Measurements from ENCODE around the gene TNPO2.

Gene TNPO2

DNA sequence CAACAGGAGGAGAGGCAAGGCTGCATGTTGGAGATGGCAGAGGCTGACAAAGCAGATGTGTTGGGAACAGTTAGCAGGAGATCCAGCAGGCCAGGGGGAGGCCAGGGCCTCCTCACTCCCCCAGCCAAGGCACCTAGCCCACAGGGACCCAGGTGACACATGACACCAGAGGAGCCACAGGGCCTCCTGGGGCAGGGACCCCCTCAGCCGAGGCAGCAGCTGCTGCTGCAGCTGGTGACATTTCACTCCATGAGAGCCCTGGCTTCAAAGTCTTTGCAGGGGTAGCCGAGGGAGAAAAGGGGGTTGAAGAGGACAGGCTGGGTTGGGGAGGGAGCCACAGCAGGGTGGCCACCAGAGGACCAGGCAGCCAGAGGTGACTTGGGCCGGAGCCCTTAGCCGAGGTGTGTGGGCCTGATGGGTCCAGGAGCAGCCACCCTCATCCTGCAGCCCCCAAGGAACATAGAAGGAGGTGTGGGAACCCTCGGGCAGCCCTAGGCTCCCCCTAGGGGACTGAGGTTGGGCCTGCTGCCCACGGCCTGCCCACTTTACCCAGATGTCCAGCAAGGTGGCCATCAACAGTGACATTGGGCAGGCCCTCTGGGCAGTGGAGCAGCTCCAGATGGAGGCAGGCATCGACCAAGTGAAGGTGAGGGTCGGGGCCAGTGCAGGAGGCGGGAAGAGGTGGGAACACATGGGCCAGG, 36.1 kb downstream of the TNPO2 start, which contains the start of gene GNG14:
Gene GNG14, plus strand, starts transcription at position 503 of the 701 bp plus-strand sequence. Its CDS starts 51 bp downstream, at position 554.
- no peak within 1 kb of the TSS for H3K27ac ChIP-seq (replicated peaks)
- H3K27me3 ChIP-seq (ENCODE audit: insufficient read depth, poor library complexity, severe bottlenecking): no peaks in the 10 kb centered on the region
- TF ChIP-seq GABPA (IDR thresholded peaks at IDR 0.05; ENCODE audit: low read depth) (no peak), POLR2AphosphoS5 (IDR thresholded peaks at IDR 0.05; ENCODE audit: low read depth) (no peak), SPI1 (IDR thresholded peaks at IDR 0.05; ENCODE audit: borderline replicate concordance, low read depth) (no peak)
- TF ChIP-seq, protein P1, sequence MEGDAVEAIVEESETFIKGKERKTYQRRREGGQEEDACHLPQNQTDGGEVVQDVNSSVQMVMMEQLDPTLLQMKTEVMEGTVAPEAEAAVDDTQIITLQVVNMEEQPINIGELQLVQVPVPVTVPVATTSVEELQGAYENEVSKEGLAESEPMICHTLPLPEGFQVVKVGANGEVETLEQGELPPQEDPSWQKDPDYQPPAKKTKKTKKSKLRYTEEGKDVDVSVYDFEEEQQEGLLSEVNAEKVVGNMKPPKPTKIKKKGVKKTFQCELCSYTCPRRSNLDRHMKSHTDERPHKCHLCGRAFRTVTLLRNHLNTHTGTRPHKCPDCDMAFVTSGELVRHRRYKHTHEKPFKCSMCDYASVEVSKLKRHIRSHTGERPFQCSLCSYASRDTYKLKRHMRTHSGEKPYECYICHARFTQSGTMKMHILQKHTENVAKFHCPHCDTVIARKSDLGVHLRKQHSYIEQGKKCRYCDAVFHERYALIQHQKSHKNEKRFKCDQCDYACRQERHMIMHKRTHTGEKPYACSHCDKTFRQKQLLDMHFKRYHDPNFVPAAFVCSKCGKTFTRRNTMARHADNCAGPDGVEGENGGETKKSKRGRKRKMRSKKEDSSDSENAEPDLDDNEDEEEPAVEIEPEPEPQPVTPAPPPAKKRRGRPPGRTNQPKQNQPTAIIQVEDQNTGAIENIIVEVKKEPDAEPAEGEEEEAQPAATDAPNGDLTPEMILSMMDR (IDR thresholded peaks at IDR 0.05; ENCODE audit: insufficient read depth, low read length): no peak
- TF ChIP-seq, protein P2, sequence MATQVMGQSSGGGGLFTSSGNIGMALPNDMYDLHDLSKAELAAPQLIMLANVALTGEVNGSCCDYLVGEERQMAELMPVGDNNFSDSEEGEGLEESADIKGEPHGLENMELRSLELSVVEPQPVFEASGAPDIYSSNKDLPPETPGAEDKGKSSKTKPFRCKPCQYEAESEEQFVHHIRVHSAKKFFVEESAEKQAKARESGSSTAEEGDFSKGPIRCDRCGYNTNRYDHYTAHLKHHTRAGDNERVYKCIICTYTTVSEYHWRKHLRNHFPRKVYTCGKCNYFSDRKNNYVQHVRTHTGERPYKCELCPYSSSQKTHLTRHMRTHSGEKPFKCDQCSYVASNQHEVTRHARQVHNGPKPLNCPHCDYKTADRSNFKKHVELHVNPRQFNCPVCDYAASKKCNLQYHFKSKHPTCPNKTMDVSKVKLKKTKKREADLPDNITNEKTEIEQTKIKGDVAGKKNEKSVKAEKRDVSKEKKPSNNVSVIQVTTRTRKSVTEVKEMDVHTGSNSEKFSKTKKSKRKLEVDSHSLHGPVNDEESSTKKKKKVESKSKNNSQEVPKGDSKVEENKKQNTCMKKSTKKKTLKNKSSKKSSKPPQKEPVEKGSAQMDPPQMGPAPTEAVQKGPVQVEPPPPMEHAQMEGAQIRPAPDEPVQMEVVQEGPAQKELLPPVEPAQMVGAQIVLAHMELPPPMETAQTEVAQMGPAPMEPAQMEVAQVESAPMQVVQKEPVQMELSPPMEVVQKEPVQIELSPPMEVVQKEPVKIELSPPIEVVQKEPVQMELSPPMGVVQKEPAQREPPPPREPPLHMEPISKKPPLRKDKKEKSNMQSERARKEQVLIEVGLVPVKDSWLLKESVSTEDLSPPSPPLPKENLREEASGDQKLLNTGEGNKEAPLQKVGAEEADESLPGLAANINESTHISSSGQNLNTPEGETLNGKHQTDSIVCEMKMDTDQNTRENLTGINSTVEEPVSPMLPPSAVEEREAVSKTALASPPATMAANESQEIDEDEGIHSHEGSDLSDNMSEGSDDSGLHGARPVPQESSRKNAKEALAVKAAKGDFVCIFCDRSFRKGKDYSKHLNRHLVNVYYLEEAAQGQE (IDR thresholded peaks at IDR 0.05; ENCODE audit: insufficient replicate concordance, low read depth): no peak
- H3K4me3 ChIP-seq (replicated peaks; ENCODE audit: insufficient read depth, low read length): no peak within 1 kb of the TSS
- DNase-seq (ENCODE audit: low read depth in 1 of 2, low spot score in 1 of 2): no peak

DNA sequence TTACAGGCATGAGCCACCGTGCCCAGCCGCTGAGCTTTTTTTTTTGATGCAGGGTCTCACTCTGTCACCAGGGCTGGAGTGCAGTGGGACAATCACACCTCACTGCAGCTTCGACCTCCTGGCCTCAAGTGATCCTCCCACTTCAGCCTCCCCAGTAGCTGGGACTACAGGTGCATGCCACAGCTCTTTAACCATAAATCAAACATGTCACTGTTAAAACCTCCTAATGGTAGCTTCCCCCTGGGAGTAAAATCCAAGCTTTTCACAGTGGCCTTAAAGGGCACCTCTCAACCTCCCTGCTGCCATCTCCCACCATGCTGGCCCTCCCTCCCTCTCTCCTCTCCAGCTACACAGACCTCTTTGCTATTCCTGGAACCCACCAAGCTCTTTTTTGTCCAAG, 37.9 kb downstream of the TNPO2 start:
- no peak overlapping the region for H3K27ac ChIP-seq (replicated peaks)
- no peak overlapping the region for H3K4me3 ChIP-seq (replicated peaks; ENCODE audit: insufficient read depth, low read length)
- TF ChIP-seq GABPA (IDR thresholded peaks at IDR 0.05; ENCODE audit: low read depth): no peak
- TF ChIP-seq, protein P2 (IDR thresholded peaks at IDR 0.05; ENCODE audit: insufficient replicate concordance, low read depth): no peak
- TF ChIP-seq, protein P1 (IDR thresholded peaks at IDR 0.05; ENCODE audit: insufficient read depth, low read length): no peak
- no peak for TF ChIP-seq POLR2AphosphoS5 (IDR thresholded peaks at IDR 0.05; ENCODE audit: low read depth)
- no peak for TF ChIP-seq SPI1 (IDR thresholded peaks at IDR 0.05; ENCODE audit: borderline replicate concordance, low read depth)
- no peaks in the 10 kb centered on the region for H3K27me3 ChIP-seq (ENCODE audit: insufficient read depth, poor library complexity, severe bottlenecking)
- DNase-seq (ENCODE audit: low read depth in 1 of 2, low spot score in 1 of 2): no peak

DNA sequence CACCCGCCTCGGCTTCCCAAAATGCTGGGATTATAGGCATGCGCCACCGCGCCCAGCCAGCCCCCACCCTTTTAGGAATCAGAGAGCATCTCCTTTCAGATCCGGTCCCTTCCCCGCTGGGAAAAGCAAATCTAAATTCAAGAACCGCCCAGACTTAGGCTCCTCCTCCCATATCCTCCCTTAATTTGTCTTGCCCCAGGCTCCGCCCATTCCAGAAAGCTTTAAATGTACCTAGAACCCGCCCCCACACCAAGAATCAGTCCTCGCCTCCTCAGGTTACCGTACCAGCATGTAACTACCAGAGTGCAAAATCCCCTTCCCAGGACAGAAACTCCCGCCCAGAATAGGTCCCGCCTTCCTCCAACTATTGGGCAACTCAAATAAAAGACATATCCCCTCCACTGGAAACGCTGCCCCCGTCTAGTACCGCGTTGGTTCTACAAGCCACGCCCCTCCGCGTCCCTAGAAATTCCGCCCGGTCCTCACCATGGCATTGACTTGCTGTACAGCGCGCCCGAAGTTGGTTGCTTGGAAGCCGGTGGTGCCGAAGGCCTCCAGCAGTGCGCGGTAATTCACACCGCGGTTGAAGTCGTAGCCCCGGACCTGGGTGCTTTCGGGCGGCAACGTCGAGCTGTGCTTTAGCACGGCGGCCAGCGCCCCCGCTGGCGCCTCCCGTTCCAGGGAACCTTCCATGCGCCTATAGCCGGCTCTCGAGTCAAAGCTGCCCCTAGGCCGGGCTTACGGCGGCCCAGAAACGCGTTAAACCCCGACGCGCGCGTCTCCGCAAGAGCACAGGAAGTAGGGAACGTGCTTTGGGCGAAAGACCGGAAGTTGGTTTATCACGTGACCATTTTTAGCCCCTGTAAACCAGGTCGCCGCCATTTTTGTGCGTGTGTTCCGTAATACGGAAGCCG, 42.4 kb downstream of the TNPO2 start, which contains the start of gene DHPS:
Gene DHPS, minus strand, starts transcription at position 807 of the 914 bp plus-strand sequence. Its CDS starts 114 bp downstream, at position 693.
- DNase-seq (ENCODE audit: low read depth in 1 of 2, low spot score in 1 of 2): peak; percentile 97 to 98
- Histone ChIP-seq H3K27ac (replicated peaks) (peak within 1 kb of the TSS; percentile 96), H3K4me3 (replicated peaks; ENCODE audit: insufficient read depth, low read length) (peak within 1 kb of the TSS; percentile 79), H3K27me3 (ENCODE audit: insufficient read depth, poor library complexity, severe bottlenecking) (no peaks in the 10 kb centered on the region)
- TF ChIP-seq, protein P2 (IDR thresholded peaks at IDR 0.05; ENCODE audit: insufficient replicate concordance, low read depth): peak; percentile 37
- TF ChIP-seq, protein P1 (IDR thresholded peaks at IDR 0.05; ENCODE audit: insufficient read depth, low read length): no peak
- TF ChIP-seq GABPA (IDR thresholded peaks at IDR 0.05; ENCODE audit: low read depth) (peak; percentile 86), POLR2AphosphoS5 (IDR thresholded peaks at IDR 0.05; ENCODE audit: low read depth) (peak; percentile 77), SPI1 (IDR thresholded peaks at IDR 0.05; ENCODE audit: borderline replicate concordance, low read depth) (peak; percentile 35; the same call in 1 of the 2 replicates)
